OCI-LY3 (cell line): ENCODE results near the gene ATN1.
A peak's percentile ranks its signal among the peaks of the same experiment; 100 is the strongest.
"Not testable (repeated sequence)": the region's sequence is repeated elsewhere in the genome, so short reads cannot be mapped to it uniquely, and the experiment has no call there.

Experiments used
- H2AFZ ChIP-seq: fragments of 200-600, 300-600 bp; shearing (Covaris generic); 2 replicates; pipeline ENCODE4 v1.6.0; 2014; ENCODE audit warnings: antibody characterized with exemption, low read depth, low read length
- H3K27ac ChIP-seq: fragments of 200-600, 300-600 bp; sonication (generic); 2 replicates; pipeline ENCODE4 v1.5.1; 2014; ENCODE audit warnings: mild to moderate bottlenecking, low read length, moderate library complexity, mixed read lengths
- H3K27me3 ChIP-seq: fragments of 200-600, 300-600 bp; sonication (generic); 2 replicates; pipeline ENCODE4 v1.6.1; 2014; ENCODE audit warnings: low read depth, low read length, mixed read lengths
- H3K36me3 ChIP-seq: fragments of 200-600, 300-600 bp; sonication (generic); replicated peaks from 2 replicates; pipeline ENCODE3; 2014; ENCODE audit warnings: low read depth, low read length, mixed read lengths
- H3K4me1 ChIP-seq: fragments of 300-600, 200-600 bp; sonication (generic); 2 replicates; pipeline ENCODE4 v1.6.1; 2014; ENCODE audit warnings: low read length, mixed read lengths
- H3K4me2 ChIP-seq: fragments of 200-600, 300-600 bp; sonication (generic); 2 replicates; pipeline ENCODE4 v1.6.1; 2014; ENCODE audit warnings: low read length, mixed read lengths
- H3K4me3 ChIP-seq: fragments of 300-600, 200-600 bp; sonication (generic); 2 replicates; pipeline ENCODE4 v1.5.1; 2014; ENCODE audit warnings: antibody characterized with exemption, mild to moderate bottlenecking, low read length, moderate library complexity
- H3K79me2 ChIP-seq: fragments of 300-600, 200-600 bp; shearing (Covaris generic); 2 replicates; pipeline ENCODE4 v1.6.1; 2014; ENCODE audit warnings: mild to moderate bottlenecking, low read length, mixed read lengths
- H3K9ac ChIP-seq: fragments of 300-600, 200-600 bp; shearing (Covaris generic); 2 replicates; pipeline ENCODE4 v1.6.0; 2014; ENCODE audit warnings: mild to moderate bottlenecking, low read length, moderate library complexity
- H3K9me3 ChIP-seq: fragments of 200-600, 300-600 bp; shearing (Covaris generic); 2 replicates; pipeline ENCODE4 v1.6.1; 2014; ENCODE audit warnings: low read length, mixed read lengths; ENCODE audit not compliant: insufficient read depth
- H4K20me1 ChIP-seq: fragments of 200-600, 300-600 bp; sonication (generic); 2 replicates; pipeline ENCODE4 v1.6.1; 2016; ENCODE audit warnings: low read length, mixed read lengths; ENCODE audit not compliant: insufficient read depth
- EZH2phosphoT487 ChIP-seq: fragments of 200-600 bp; shearing (Covaris generic); IDR thresholded peaks from 2 replicates; pipeline ENCODE4 v1.6.1; 2018; ENCODE audit warnings: antibody characterized with exemption, mixed run types, low read depth
- TF ChIP-seq, protein P1 (sequence below): fragments of 200-600, 300-600 bp; sonication (generic); IDR thresholded peaks from 2 replicates; pipeline ENCODE4 v1.5.1; 2014; ENCODE audit warnings: antibody characterized with exemption, low read length, low read depth

ATN1 gene

DNA sequence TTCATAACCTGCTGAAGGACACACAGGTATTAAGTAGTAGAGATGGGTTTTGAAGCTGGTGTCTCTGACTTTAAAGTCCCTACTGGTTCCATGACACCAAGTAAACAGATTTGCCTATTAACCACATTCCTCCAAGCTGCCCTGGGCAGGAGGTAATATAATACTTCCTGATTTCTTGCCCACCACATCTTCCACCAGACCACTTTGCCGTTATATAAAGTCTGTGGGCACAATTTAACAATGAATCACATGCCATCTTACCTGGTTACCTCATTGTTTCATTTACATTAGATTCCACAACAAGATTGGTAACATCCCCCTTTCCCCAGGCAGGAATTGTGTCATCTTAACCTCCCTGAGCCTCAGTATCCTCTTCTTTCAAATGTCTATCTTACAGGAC lies 24.0 kb upstream of the ATN1 start:
- no peak for TF ChIP-seq EZH2phosphoT487
- TF ChIP-seq, protein P1, sequence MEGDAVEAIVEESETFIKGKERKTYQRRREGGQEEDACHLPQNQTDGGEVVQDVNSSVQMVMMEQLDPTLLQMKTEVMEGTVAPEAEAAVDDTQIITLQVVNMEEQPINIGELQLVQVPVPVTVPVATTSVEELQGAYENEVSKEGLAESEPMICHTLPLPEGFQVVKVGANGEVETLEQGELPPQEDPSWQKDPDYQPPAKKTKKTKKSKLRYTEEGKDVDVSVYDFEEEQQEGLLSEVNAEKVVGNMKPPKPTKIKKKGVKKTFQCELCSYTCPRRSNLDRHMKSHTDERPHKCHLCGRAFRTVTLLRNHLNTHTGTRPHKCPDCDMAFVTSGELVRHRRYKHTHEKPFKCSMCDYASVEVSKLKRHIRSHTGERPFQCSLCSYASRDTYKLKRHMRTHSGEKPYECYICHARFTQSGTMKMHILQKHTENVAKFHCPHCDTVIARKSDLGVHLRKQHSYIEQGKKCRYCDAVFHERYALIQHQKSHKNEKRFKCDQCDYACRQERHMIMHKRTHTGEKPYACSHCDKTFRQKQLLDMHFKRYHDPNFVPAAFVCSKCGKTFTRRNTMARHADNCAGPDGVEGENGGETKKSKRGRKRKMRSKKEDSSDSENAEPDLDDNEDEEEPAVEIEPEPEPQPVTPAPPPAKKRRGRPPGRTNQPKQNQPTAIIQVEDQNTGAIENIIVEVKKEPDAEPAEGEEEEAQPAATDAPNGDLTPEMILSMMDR, result no peak
- Histone ChIP-seq H3K79me2 (no peaks in the 10 kb centered on the region), H3K27me3 (no peaks in the 10 kb centered on the region), H3K4me2 (peak overlapping the region; percentile 89), H3K36me3 (no peaks in the 10 kb centered on the region), H3K9me3 (no peaks in the 10 kb centered on the region), H3K27ac (no peak overlapping the region), H4K20me1 (no peaks in the 10 kb centered on the region), H3K4me3 (peak overlapping the region; percentile 88; the same call in 1 of the 2 replicates), H2AFZ (peak overlapping the region; percentile 94), H3K9ac (no peak overlapping the region), H3K4me1 (peaks cover 13% of the 10 kb centered on the region)

DNA sequence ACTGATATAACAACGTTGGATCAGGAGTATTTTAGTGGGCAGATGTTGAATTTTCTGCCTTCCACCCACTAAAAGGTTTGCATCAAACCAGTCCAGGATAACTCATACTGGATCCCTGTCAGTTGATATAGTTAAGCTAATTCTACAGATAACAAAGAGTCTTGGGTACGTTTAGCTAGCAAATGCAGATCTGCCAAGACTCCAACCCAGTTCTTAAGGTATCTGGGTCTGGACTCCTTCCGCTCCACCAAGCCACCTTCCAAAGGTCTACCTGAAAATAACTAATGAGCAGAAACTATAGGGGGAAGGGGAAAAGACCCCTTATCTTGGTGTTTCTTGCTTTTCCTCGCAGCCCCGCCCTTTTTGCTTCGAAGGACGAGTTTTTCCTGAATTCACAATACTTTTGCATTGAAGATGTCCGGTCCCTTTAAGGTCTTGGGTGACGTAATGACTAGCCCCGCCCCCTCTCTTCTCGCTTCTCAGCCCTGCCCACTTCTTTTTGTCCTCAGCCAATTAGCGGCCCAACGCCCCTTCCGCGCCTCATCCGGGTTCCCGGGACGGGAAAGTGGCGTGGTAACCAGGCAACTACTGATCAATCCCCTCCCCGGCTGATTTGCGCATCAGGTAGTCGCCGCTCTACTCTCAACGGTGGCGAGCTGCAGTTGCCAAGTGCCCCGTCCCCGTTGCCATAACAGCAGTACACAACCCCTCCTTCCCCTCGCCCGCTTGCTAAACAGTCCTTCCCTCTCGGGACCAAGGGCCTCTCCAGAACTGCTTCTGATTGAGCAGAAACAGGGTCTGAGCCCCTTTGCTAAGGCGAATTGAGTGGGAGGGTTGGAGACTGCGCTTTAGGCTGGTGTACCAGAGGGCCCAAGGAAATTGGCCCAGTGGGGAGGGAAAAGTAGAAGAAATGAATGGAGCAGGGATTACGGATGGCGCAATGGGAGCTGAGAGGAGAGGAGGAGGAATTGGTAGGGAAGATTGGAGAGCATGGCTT lies 23.2 kb upstream of the ATN1 start, which contains the start of gene LRRC23:
TSS of gene LRRC23 (plus strand) at position 543 of the 997 bp plus-strand sequence. CDS start 812 bp downstream, outside the sequence.
- H3K27me3 ChIP-seq, result no peaks in the 10 kb centered on the region
- H3K4me3 ChIP-seq, result peak within 1 kb of the TSS; percentile 88
- no peak within 1 kb of the TSS for H3K27ac ChIP-seq
- no peaks in the 10 kb centered on the region for H3K79me2 ChIP-seq
- H3K4me2 ChIP-seq, result peak within 1 kb of the TSS; percentile 89
- H3K36me3 ChIP-seq, result no peaks in the 10 kb centered on the region
- H2AFZ ChIP-seq, result peak within 1 kb of the TSS; percentile 94
- peaks cover 13% of the 10 kb centered on the region for H3K4me1 ChIP-seq
- peak within 1 kb of the TSS; percentile 72 for H3K9ac ChIP-seq
- no peak for TF ChIP-seq EZH2phosphoT487
- TF ChIP-seq, protein P1, result no peak
- H3K9me3 ChIP-seq, result no peaks in the 10 kb centered on the region
- H4K20me1 ChIP-seq, result no peaks in the 10 kb centered on the region

DNA sequence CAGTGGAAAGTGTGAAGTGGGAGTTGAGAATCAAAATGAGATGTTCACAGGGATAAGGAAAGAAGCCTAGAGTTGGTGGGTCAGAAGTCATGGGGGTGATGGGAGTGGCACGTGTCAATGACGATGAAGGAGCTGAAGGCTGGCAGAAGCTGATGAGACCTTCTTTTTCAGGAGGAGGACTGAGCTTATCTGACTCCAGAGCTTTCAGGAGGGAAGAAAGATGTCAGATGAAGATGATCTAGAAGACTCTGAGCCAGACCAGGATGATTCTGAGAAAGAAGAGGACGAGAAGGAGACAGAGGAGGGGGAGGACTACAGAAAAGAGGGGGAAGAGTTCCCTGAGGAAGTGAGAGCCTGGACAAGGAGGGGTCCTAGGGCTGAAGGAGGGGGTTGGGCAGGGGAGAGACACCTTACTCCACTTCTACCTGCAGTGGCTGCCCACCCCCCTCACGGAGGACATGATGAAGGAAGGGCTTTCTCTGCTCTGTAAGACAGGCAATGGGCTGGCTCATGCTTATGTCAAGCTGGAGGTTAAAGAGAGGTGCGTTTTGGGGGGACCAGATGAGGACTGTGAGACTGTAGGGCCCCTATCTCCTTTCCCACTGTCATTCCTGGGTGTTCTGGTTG lies 22.2 kb upstream of the ATN1 start:
- Histone ChIP-seq H2AFZ (no peak overlapping the region), H3K9ac (peak overlapping the region; percentile 72), H3K79me2 (no peaks in the 10 kb centered on the region), H3K4me3 (peak overlapping the region; percentile 88), H3K4me2 (peak overlapping the region; percentile 89), H3K27me3 (no peaks in the 10 kb centered on the region), H3K27ac (no peak overlapping the region), H3K4me1 (peaks cover 13% of the 10 kb centered on the region), H3K9me3 (no peaks in the 10 kb centered on the region), H3K36me3 (no peaks in the 10 kb centered on the region), H4K20me1 (no peaks in the 10 kb centered on the region)
- TF ChIP-seq, protein P1, result no peak
- TF ChIP-seq EZH2phosphoT487, result no peak

DNA sequence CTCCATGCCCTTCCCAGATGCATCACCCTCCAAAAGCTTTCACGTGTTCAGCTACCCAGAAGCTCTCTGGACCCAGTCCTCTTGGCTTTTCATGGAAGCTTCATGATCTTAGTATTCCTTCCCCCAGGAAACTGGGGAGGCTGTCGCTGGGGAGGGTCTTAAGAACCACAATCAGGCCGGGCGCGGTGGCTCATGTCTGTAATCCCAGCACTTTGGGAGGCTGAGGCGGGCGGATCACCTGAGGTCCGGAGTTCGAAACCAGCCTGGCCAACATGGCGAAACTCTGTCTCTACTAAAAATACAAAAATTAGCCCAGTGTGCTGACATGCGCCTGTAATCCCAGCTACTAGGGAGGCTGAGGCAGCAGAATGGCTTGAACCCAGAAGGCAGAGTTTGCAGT lies 19.6 kb upstream of the ATN1 start:
- not testable (repeated sequence) for H3K36me3 ChIP-seq, H3K79me2 ChIP-seq, H3K9me3 ChIP-seq, H3K4me2 ChIP-seq, H4K20me1 ChIP-seq, H3K4me3 ChIP-seq, H3K9ac ChIP-seq, H3K27me3 ChIP-seq, H3K27ac ChIP-seq, H2AFZ ChIP-seq
- peaks cover 13% of the 10 kb centered on the region for H3K4me1 ChIP-seq
